SK-N-SH (cell line): ENCODE data around the gene CCNF. TPM values are rescaled to one million over a fixed set of nuclear protein-coding genes. Genes with fewer than 3 reads are reported as not detected.

Source experiments
- CTCF ChIA-PET: fragments of 300-600, 350-600 bp; formaldehyde crosslinking; extraction: SDS; loops from one replicate; lab custom pipeline; 2021; lab: Yijun Ruan, JAX
- POLR2A ChIA-PET: fragments of 350-600 bp; sonication (Branson Sonifier 250); formaldehyde crosslinking; extraction: SDS; loops from one replicate; lab custom pipeline; 2020; ENCODE audit warnings: antibody characterized with exemption, inconsistent platforms; lab: Yijun Ruan, JAX
- DNase-seq: peaks from one replicate; pipeline ENCODE4 v3.0.0; 2012
- H2AFZ ChIP-seq: fragments of 200-600 bp; sonication (generic); 2 replicates; pipeline ENCODE4 v1.8.1; 2016; ENCODE audit warnings: antibody characterized with exemption, mild to moderate bottlenecking, low read depth
- H3F3A ChIP-seq: fragments of 200-600 bp; sonication (generic); replicated peaks from 2 replicates; pipeline ENCODE3; 2016; ENCODE audit warnings: antibody characterized with exemption, mild to moderate bottlenecking; ENCODE audit not compliant: insufficient read depth
- H3K27ac ChIP-seq, 2 experiments: fragments of 200-500 bp in 1 of 2; fragments of 200-600 bp in 1 of 2; sonication (Bioruptor generic) in 1 of 2; sonication (generic), shearing (Covaris generic) in 1 of 2; 2 replicates each; pipeline versions ENCODE4 v1.5.1 to v1.6.1; 2014 to 2016; ENCODE audit warnings: low read depth in 2 of 2, inconsistent platforms in 1 of 2, low read length in 1 of 2, mild to moderate bottlenecking in 1 of 2, mixed read lengths in 1 of 2
- H3K27me3 ChIP-seq: fragments of 200-600 bp; sonication (generic), shearing (Covaris generic); 2 replicates; pipeline ENCODE4 v1.6.1; 2016; ENCODE audit warnings: mixed run types; ENCODE audit not compliant: insufficient read depth
- H3K36me3 ChIP-seq, 2 experiments: fragments of 200-500 bp in 1 of 2; fragments of 200-600 bp in 1 of 2; sonication (Bioruptor generic) in 1 of 2; sonication (generic) in 1 of 2; replicated peaks in 1 of 2; 2 replicates each; pipeline versions ENCODE3 to v1.5.1; 2014 to 2016; ENCODE audit warnings: low read length in 1 of 2, mild to moderate bottlenecking in 1 of 2; ENCODE audit not compliant: insufficient read depth in 2 of 2, control insufficient read depth in 1 of 2
- H3K4me1 ChIP-seq, 2 experiments: fragments of 200-500 bp in 1 of 2; fragments of 200-600 bp in 1 of 2; sonication (Bioruptor generic) in 1 of 2; sonication (generic), shearing (Covaris generic) in 1 of 2; 2 replicates each; pipeline versions ENCODE4 v1.5.1 to v1.6.1; 2014 to 2016; ENCODE audit warnings: low read depth in 1 of 2, low read length in 1 of 2, mixed run types in 1 of 2; ENCODE audit not compliant: insufficient read depth in 2 of 2, control insufficient read depth in 1 of 2
- H3K4me2 ChIP-seq: fragments of 200-600 bp; sonication (generic), shearing (Covaris generic); 2 replicates; pipeline ENCODE4 v1.6.1; 2017; ENCODE audit warnings: mixed run types
- H3K4me3 ChIP-seq, 2 experiments: fragments of 200-500 bp in 1 of 2; fragments of 200-600 bp in 1 of 2; sonication (Bioruptor generic) in 1 of 2; sonication (generic), shearing (Covaris generic) in 1 of 2; 2 replicates each; pipeline versions ENCODE4 v1.5.1 to v1.8.1; 2014 to 2016; ENCODE audit warnings: low read depth in 2 of 2, inconsistent platforms in 1 of 2, low read length in 1 of 2, mild to moderate bottlenecking in 1 of 2, mixed read lengths in 1 of 2, moderate library complexity in 1 of 2
- H3K79me2 ChIP-seq: fragments of 200-600 bp; sonication (generic); 2 replicates; pipeline ENCODE4 v1.8.1; 2017; ENCODE audit warnings: mild to moderate bottlenecking; ENCODE audit not compliant: insufficient read depth
- H3K9ac ChIP-seq: fragments of 200-600 bp; sonication (generic); 2 replicates; pipeline ENCODE4 v1.6.1; 2017; ENCODE audit warnings: mixed run types
- H3K9me2 ChIP-seq: fragments of 200-600 bp; sonication (generic); 2 replicates; pipeline ENCODE4 v1.6.1; 2017; ENCODE audit warnings: mixed run types
- H3K9me3 ChIP-seq: fragments of 200-600 bp; sonication (generic); 2 replicates; pipeline ENCODE4 v1.6.1; 2017; ENCODE audit warnings: mixed run types, mild to moderate bottlenecking, moderate library complexity
- H4K20me1 ChIP-seq: fragments of 200-600 bp; sonication (generic); 2 replicates; pipeline ENCODE4 v1.6.1; 2017; ENCODE audit warnings: mild to moderate bottlenecking, mixed run types; ENCODE audit not compliant: insufficient read depth
- CHD2 ChIP-seq: fragments of 150-350 bp; IDR thresholded peaks from 2 replicates; pipeline ENCODE4 v1.6.1; 2018; ENCODE audit warnings: low read length; ENCODE audit not compliant: partially characterized antibody
- ELF1 ChIP-seq: IDR thresholded peaks from 2 replicates; pipeline ENCODE4 v1.4.0; 2012
- EP300 ChIP-seq, 2 experiments: IDR thresholded peaks; 2 replicates each; pipeline versions ENCODE4 v1.4.0 to v1.6.1; 2012; ENCODE audit warnings: borderline replicate concordance in 1 of 2, low read depth in 1 of 2, low read length in 1 of 2
- FOSL2 ChIP-seq: IDR thresholded peaks from 2 replicates; pipeline ENCODE4 v1.4.0; 2012; ENCODE audit warnings: low read depth, mild to moderate bottlenecking, moderate library complexity, borderline replicate concordance
- FOXM1 ChIP-seq: IDR thresholded peaks from 2 replicates; pipeline ENCODE4 v1.4.0; 2012; ENCODE audit warnings: low read depth, mild to moderate bottlenecking
- GABPA ChIP-seq: IDR thresholded peaks from 2 replicates; pipeline ENCODE4 v1.4.0; 2012; ENCODE audit warnings: low read depth, mild to moderate bottlenecking
- MEF2A ChIP-seq: IDR thresholded peaks from 2 replicates; pipeline ENCODE4 v1.4.0; 2012; ENCODE audit warnings: low read depth, borderline replicate concordance
- RAD21 ChIP-seq: IDR thresholded peaks from 2 replicates; pipeline ENCODE4 v1.6.1; 2012; ENCODE audit warnings: mild to moderate bottlenecking, low read length
- RCOR1 ChIP-seq: fragments of 150-350 bp; IDR thresholded peaks from 2 replicates; pipeline ENCODE4 v1.6.1; 2017; ENCODE audit warnings: antibody characterized with exemption, low read length
- RFX5 ChIP-seq: IDR thresholded peaks from 2 replicates; pipeline ENCODE4 v1.6.1; 2012; ENCODE audit warnings: mild to moderate bottlenecking, improper control_type of control experiment, low read length
- TCF12 ChIP-seq: IDR thresholded peaks from 2 replicates; pipeline ENCODE4 v1.4.0; 2012
- polyA plus RNA-seq, 3 experiments: library from polyadenylated mRNA; depleted of rRNA; stranded (reverse); fragments of >200 nt; gene quantifications; 2 replicates each; pipeline ENCODE4 v1.2.3, GENCODE V29; 2012
- TF ChIP-seq, protein P1 (sequence below): IDR thresholded peaks from 2 replicates; pipeline ENCODE4 v1.4.0; 2012; ENCODE audit warnings: low read depth, borderline replicate concordance
- TF ChIP-seq, protein P2 (sequence below): fragments of 200-600 bp; sonication (generic); IDR thresholded peaks from 2 replicates; pipeline ENCODE4 v1.6.1; 2017; ENCODE audit warnings: antibody characterized with exemption, mild to moderate bottlenecking, moderate library complexity

CCNF gene
- polyA plus RNA-seq, 1 of the 3 experiments (the other 2 are of a cell fraction): 4.6 TPM

DNA sequence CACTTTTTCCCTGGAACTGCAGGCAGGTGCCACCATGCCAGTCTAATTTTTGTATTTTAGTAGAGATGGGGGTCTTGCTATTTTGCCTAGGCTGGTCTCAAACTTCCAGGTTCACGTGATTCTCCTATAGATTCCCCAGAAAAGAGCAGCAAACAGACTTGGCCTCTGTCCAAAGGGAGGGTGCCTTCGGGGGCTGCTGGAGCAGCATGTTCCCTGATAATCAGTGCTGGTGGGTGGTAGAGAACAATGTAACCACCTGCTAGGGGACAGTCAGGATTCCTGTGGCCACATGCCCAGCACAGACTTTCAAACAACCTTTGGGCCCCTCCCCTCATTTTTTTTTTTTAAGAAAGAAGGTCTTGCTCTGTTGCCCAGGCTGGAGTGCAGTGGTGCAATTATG is 14.2 kb upstream of the CCNF start (continued):
- TF ChIP-seq, protein P1, sequence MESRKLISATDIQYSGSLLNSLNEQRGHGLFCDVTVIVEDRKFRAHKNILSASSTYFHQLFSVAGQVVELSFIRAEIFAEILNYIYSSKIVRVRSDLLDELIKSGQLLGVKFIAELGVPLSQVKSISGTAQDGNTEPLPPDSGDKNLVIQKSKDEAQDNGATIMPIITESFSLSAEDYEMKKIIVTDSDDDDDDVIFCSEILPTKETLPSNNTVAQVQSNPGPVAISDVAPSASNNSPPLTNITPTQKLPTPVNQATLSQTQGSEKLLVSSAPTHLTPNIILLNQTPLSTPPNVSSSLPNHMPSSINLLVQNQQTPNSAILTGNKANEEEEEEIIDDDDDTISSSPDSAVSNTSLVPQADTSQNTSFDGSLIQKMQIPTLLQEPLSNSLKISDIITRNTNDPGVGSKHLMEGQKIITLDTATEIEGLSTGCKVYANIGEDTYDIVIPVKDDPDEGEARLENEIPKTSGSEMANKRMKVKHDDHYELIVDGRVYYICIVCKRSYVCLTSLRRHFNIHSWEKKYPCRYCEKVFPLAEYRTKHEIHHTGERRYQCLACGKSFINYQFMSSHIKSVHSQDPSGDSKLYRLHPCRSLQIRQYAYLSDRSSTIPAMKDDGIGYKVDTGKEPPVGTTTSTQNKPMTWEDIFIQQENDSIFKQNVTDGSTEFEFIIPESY: no peak
- no peak for TF ChIP-seq EP300 (IDR thresholded peaks at IDR 0.05; ENCODE audit: borderline replicate concordance in 1 of 2, low read depth in 1 of 2, low read length in 1 of 2)
- no peak for TF ChIP-seq ELF1
- no peak for TF ChIP-seq RAD21
- TF ChIP-seq, all 33 proteins: peak for 0

DNA sequence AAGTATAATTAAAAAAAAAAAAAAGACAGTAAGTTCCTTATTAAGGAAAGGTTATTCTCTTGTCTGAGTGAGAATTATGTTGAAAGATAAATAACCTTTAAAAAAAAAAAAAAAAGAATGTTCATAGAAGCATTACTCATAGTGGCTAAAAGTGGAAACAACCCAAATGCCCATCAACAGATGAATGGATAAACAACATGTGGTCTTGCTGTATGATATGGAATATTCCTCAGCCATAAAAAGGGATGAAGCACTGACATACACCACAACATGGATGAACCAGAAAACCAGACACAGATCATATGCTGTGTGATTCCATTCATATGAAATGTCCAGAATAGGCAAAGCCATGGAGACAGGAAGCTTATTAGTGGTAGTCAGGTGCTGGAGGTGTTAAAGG is 9.2 kb upstream of the CCNF start:
- H4K20me1 ChIP-seq: no peaks in the 10 kb centered on the region
- no peak overlapping the region for H3K9ac ChIP-seq
- TF ChIP-seq TCF12 (no peak), MEF2A (no peak), GABPA (no peak), CHD2 (no peak), RCOR1 (no peak), FOXM1 (no peak), RFX5 (no peak), FOSL2 (no peak)
- TF ChIP-seq, protein P2, sequence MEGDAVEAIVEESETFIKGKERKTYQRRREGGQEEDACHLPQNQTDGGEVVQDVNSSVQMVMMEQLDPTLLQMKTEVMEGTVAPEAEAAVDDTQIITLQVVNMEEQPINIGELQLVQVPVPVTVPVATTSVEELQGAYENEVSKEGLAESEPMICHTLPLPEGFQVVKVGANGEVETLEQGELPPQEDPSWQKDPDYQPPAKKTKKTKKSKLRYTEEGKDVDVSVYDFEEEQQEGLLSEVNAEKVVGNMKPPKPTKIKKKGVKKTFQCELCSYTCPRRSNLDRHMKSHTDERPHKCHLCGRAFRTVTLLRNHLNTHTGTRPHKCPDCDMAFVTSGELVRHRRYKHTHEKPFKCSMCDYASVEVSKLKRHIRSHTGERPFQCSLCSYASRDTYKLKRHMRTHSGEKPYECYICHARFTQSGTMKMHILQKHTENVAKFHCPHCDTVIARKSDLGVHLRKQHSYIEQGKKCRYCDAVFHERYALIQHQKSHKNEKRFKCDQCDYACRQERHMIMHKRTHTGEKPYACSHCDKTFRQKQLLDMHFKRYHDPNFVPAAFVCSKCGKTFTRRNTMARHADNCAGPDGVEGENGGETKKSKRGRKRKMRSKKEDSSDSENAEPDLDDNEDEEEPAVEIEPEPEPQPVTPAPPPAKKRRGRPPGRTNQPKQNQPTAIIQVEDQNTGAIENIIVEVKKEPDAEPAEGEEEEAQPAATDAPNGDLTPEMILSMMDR: no peak
- no peak overlapping the region for H3K4me2 ChIP-seq
- no peaks in the 10 kb centered on the region for H3K9me3 ChIP-seq
- ChIA-PET CTCF (interaction anchor here (1.1 kb wide), 2 partner anchors 80 to 82 kb away, joined by 3 read pairs; partner anchors contain the start of gene ABCA3), POLR2A (no interaction called here)
- no peaks in the 10 kb centered on the region for H3K27me3 ChIP-seq
- no peaks in the 10 kb centered on the region for H3K9me2 ChIP-seq
- no peak overlapping the region for H3K4me3 ChIP-seq
- H2AFZ ChIP-seq: no peak overlapping the region
- H3K27ac ChIP-seq: no peak overlapping the region
- H3K4me1 ChIP-seq: peaks cover 0 to 4% of the 10 kb centered on the region in 2 experiments; a peak in 1 of 4 replicates
- no peaks in the 10 kb centered on the region for H3K36me3 ChIP-seq
- H3K79me2 ChIP-seq: no peaks in the 10 kb centered on the region
- H3F3A ChIP-seq: no peaks in the 10 kb centered on the region
- DNase-seq: no peak
